ENCODE measurements around the gene MACROD2.

Gene MACROD2

GRCh38 chr20:14600527-14600926, 605.2 kb downstream of the MACROD2 start:
- no peak for TF ChIP-seq CTCF (IDR thresholded peaks at IDR 0.05; ENCODE audit: extremely low read depth, missing control alignments)
- DNase-seq (ENCODE audit: low spot score), result no peak

GRCh38 chr20:14604143-14604542, 608.8 kb downstream of the MACROD2 start:
- no peak for TF ChIP-seq CTCF (IDR thresholded peaks at IDR 0.05; ENCODE audit: extremely low read depth, missing control alignments)
- no peak for DNase-seq (ENCODE audit: low spot score)

- no peak for TF ChIP-seq CTCF (IDR thresholded peaks at IDR 0.05; ENCODE audit: extremely low read depth, missing control alignments)
- no peak for DNase-seq (ENCODE audit: low spot score)
Observed at GRCh38 chr20:14609328-14610221, 614.3 kb downstream of the MACROD2 start.

GRCh38 chr20:14611479-14611878, 616.2 kb downstream of the MACROD2 start:
- no peak for TF ChIP-seq CTCF (IDR thresholded peaks at IDR 0.05; ENCODE audit: extremely low read depth, missing control alignments)
- DNase-seq (ENCODE audit: low spot score), result no peak

GRCh38 chr20:14612391-14612790, 617.1 kb downstream of the MACROD2 start:
- DNase-seq (ENCODE audit: low spot score), result no peak
- TF ChIP-seq CTCF (IDR thresholded peaks at IDR 0.05; ENCODE audit: extremely low read depth, missing control alignments), result no peak

GRCh38 chr20:14616003-14616402, 620.7 kb downstream of the MACROD2 start:
- TF ChIP-seq CTCF (IDR thresholded peaks at IDR 0.05; ENCODE audit: extremely low read depth, missing control alignments), result no peak
- no peak for DNase-seq (ENCODE audit: low spot score)

GRCh38 chr20:14617123-14617522, 621.8 kb downstream of the MACROD2 start:
- DNase-seq (ENCODE audit: low spot score), result no peak
- TF ChIP-seq CTCF (IDR thresholded peaks at IDR 0.05; ENCODE audit: extremely low read depth, missing control alignments), result no peak
